MM.1S (cell line): ENCODE measurements around the gene UBFD1.

Experiments used
- DNase-seq: peaks from one replicate; pipeline ENCODE4 v3.0.0-alpha.2; 2015
- H2AFZ ChIP-seq: fragments of 300-600 bp; sonication (generic); 2 replicates; pipeline ENCODE4 v1.6.0; 2016; ENCODE audit warnings: antibody characterized with exemption, low read length
- H3F3A ChIP-seq: fragments of 300-600 bp; sonication (generic); 2 replicates; pipeline ENCODE4 v1.6.1; 2016; ENCODE audit warnings: mild to moderate bottlenecking, antibody characterized with exemption, low read length, moderate library complexity, mixed read lengths; ENCODE audit not compliant: insufficient read depth
- H3K27ac ChIP-seq: fragments of 300-600 bp; sonication (generic); 2 replicates; pipeline ENCODE4 v1.5.1; 2016; ENCODE audit warnings: mild to moderate bottlenecking, low read length
- H3K27me3 ChIP-seq: fragments of 300-600 bp; sonication (generic); replicated peaks from 2 replicates; pipeline ENCODE4 v1.6.0; 2016; ENCODE audit warnings: low read length; ENCODE audit not compliant: insufficient read depth
- H3K36me3 ChIP-seq: fragments of 300-600 bp; sonication (generic); replicated peaks from 2 replicates; pipeline ENCODE4 v1.6.1; 2016; ENCODE audit warnings: mild to moderate bottlenecking, low read length, mixed read lengths; ENCODE audit not compliant: insufficient read depth
- H3K4me1 ChIP-seq: fragments of 300-600 bp; sonication (generic); 2 replicates; pipeline ENCODE4 v1.6.1; 2016; ENCODE audit warnings: low read length, mixed read lengths
- H3K4me2 ChIP-seq: fragments of 300-600 bp; sonication (generic); 2 replicates; pipeline ENCODE4 v1.6.0; 2016; ENCODE audit warnings: low read depth, low read length
- H3K4me3 ChIP-seq: fragments of 300-600 bp; sonication (generic); 2 replicates; pipeline ENCODE4 v1.5.1; 2016; ENCODE audit warnings: low read length, mixed read lengths
- H3K79me2 ChIP-seq: fragments of 300-600 bp; sonication (generic); 2 replicates; pipeline ENCODE4 v1.6.1; 2016; ENCODE audit warnings: mixed run types, low read length, mixed read lengths
- H3K9ac ChIP-seq: fragments of 300-600 bp; sonication (generic); 2 replicates; pipeline ENCODE4 v1.6.1; 2016; ENCODE audit warnings: low read length, mixed read lengths
- H3K9me2 ChIP-seq: fragments of 300-600 bp; sonication (generic); replicated peaks from 2 replicates; pipeline ENCODE4 v1.6.1; 2016; ENCODE audit warnings: mild to moderate bottlenecking, low read length, mixed read lengths; ENCODE audit not compliant: insufficient read depth
- H3K9me3 ChIP-seq: fragments of 300-600 bp; sonication (generic); replicated peaks from 2 replicates; pipeline ENCODE4 v1.6.1; 2016; ENCODE audit warnings: mild to moderate bottlenecking, low read length, mixed read lengths; ENCODE audit not compliant: insufficient read depth
- H4K20me1 ChIP-seq: fragments of 300-600 bp; sonication (generic); 2 replicates; pipeline ENCODE4 v1.6.1; 2016; ENCODE audit warnings: mild to moderate bottlenecking, low read length, moderate library complexity, mixed read lengths; ENCODE audit not compliant: insufficient read depth
- EZH2 ChIP-seq: fragments of 300-600 bp; sonication (generic); optimal IDR thresholded peaks from 2 replicates; pipeline ENCODE3; 2017; ENCODE audit warnings: low read depth, mild to moderate bottlenecking, antibody characterized with exemption, low read length, mixed read lengths
- EZH2phosphoT487 ChIP-seq: fragments of 300-600 bp; sonication (generic); IDR thresholded peaks from 2 replicates; pipeline ENCODE4 v1.6.1; 2018; ENCODE audit warnings: antibody characterized with exemption, low read length
- TF ChIP-seq, protein P1 (sequence below): fragments of 300-600 bp; sonication (generic); IDR thresholded peaks from 2 replicates; pipeline ENCODE4 v1.5.1; 2016; ENCODE audit warnings: antibody characterized with exemption, low read length, mixed read lengths

Gene UBFD1

DNA sequence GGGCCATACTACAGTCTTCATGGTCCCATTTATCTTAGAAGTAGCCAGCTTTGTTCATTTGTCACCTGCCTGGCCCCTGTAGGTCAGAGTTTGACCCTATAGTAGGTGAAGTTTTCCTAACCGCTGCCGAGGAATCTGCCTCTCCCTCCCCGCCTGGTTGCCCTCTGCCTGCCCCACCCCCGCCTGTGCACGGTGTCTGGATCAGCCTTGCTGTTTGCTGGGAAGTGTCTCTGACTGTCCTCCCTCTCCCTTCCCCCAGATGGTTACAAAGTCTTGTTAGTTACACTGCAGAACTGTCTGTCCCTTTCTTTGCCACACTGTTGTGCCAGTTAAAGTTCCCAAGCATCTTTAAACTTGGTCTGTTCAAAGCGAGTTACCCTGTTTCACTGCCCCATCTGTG lies 5.7 kb downstream of the UBFD1 start:
- Histone ChIP-seq H3F3A (no peaks in the 10 kb centered on the region), H3K9me3 (no peaks in the 10 kb centered on the region), H3K36me3 (peaks cover 8% of the 10 kb centered on the region), H4K20me1 (no peaks in the 10 kb centered on the region), H3K27me3 (no peaks in the 10 kb centered on the region), H3K9me2 (no peaks in the 10 kb centered on the region), H3K27ac (no peak overlapping the region), H3K4me2 (no peak overlapping the region), H3K79me2 (peaks cover 33% of the 10 kb centered on the region), H3K4me1 (0 out of 2 replicates have a peak, but pooled peaks cover 5% of the 10 kb centered on the region), H2AFZ (no peak overlapping the region), H3K4me3 (no peak overlapping the region), H3K9ac (no peak overlapping the region)
- TF ChIP-seq, protein P1, sequence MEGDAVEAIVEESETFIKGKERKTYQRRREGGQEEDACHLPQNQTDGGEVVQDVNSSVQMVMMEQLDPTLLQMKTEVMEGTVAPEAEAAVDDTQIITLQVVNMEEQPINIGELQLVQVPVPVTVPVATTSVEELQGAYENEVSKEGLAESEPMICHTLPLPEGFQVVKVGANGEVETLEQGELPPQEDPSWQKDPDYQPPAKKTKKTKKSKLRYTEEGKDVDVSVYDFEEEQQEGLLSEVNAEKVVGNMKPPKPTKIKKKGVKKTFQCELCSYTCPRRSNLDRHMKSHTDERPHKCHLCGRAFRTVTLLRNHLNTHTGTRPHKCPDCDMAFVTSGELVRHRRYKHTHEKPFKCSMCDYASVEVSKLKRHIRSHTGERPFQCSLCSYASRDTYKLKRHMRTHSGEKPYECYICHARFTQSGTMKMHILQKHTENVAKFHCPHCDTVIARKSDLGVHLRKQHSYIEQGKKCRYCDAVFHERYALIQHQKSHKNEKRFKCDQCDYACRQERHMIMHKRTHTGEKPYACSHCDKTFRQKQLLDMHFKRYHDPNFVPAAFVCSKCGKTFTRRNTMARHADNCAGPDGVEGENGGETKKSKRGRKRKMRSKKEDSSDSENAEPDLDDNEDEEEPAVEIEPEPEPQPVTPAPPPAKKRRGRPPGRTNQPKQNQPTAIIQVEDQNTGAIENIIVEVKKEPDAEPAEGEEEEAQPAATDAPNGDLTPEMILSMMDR: no peak
- TF ChIP-seq EZH2phosphoT487 (no peak), EZH2 (no peak)
- DNase-seq: no peak

- no peak for DNase-seq
- H4K20me1 ChIP-seq: no peaks in the 10 kb centered on the region
- H3K4me1 ChIP-seq: no peaks in the 10 kb centered on the region
- H2AFZ ChIP-seq: no peak overlapping the region
- no peaks in the 10 kb centered on the region for H3K9me2 ChIP-seq
- peaks cover 8% of the 10 kb centered on the region for H3K36me3 ChIP-seq
- no peak overlapping the region for H3K9ac ChIP-seq
- no peaks in the 10 kb centered on the region for H3F3A ChIP-seq
- no peaks in the 10 kb centered on the region for H3K9me3 ChIP-seq
- H3K27ac ChIP-seq: no peak overlapping the region
- no peak overlapping the region for H3K4me2 ChIP-seq
- no peak for TF ChIP-seq EZH2phosphoT487
- TF ChIP-seq, protein P1: no peak
- no peak for TF ChIP-seq EZH2
- H3K4me3 ChIP-seq: no peak overlapping the region
- H3K27me3 ChIP-seq: no peaks in the 10 kb centered on the region
- peaks cover 17% of the 10 kb centered on the region for H3K79me2 ChIP-seq
Observed at GRCh38 chr16:23564575-23565363, 7.2 kb downstream of the UBFD1 start.

DNA sequence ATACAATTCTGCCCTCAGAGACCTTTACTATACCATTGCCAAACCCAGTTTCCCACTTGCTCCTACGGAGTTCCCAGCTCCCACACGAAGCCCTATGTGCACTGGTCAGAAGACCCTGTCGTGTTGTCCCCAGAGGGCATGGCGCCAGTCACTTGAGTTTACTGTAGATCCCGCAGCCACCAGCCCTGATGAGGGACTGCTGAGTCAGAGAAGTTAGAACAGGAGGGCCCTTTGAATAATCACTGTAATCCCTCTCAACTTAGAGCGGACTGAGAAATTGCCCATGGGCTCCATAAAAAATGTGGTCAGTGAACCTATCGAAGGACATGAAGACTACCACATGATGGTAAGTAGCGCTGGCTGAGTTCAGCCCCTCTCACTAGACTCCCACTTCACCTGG lies 9.2 kb downstream of the UBFD1 start:
- no peak for DNase-seq
- Histone ChIP-seq H3K9me2 (no peaks in the 10 kb centered on the region), H3K9me3 (no peaks in the 10 kb centered on the region), H3K9ac (no peak overlapping the region), H3K36me3 (no peaks in the 10 kb centered on the region; the same call in 1 of the 2 replicates), H4K20me1 (no peaks in the 10 kb centered on the region; the same call in 1 of the 2 replicates), H3F3A (no peaks in the 10 kb centered on the region), H3K4me1 (no peaks in the 10 kb centered on the region), H3K27ac (no peak overlapping the region), H3K4me3 (no peak overlapping the region), H3K79me2 (no peaks in the 10 kb centered on the region; the same call in 1 of the 2 replicates), H3K4me2 (no peak overlapping the region), H2AFZ (no peak overlapping the region), H3K27me3 (no peaks in the 10 kb centered on the region)
- TF ChIP-seq, protein P1: no peak
- TF ChIP-seq EZH2 (no peak), EZH2phosphoT487 (no peak)
